Stimulated activated CD8-positive, alpha-beta memory T cell treated with anti-CD3 and anti-CD28 coated beads, Interleukin-15, amount 100 ng/mL, for 4 hours (primary cell): ENCODE data around the gene HDAC4.

Experiments
- DNase-seq, 2 donors: peaks; one replicate each; pipeline ENCODE4 v3.0.0-alpha.2; 2020; ENCODE audit warnings: low read depth in 2 of 2

HDAC4 gene

DNA sequence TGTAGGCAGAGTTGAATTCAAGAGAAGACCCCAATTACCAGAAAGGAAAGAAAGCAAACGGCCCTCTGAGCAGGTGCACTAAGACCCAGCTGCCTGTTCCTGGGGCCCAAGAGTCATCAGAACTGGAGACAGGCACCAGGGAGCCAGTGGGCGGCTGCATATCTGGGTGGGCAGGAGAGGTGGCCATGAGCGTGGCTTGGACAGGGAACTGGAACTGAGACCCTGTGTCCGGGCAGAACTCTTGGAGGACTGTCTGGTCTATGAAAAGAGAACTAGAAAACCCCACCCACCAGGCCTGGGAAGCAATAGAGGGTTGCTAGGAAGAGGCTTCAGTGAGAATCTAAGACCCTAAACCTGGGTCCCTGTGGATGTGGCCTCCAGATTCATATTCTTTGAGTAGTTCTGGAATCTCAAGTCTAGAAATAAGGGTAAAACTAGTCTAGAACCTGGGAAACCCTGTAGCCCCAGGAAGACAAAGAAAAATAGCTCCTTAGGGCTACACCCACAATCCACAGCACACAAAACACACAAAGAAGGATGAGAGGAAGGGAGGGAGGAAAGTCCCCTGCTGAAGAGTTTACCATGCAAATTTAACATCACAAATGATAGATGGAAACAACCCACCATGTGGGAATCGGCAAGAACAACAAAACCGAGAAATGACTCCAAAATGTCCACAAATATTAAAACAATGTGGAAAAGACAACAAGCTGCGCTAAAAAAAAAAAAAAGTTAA is 147.0 kb downstream of the HDAC4 start:
- DNase-seq: no peak

DNA sequence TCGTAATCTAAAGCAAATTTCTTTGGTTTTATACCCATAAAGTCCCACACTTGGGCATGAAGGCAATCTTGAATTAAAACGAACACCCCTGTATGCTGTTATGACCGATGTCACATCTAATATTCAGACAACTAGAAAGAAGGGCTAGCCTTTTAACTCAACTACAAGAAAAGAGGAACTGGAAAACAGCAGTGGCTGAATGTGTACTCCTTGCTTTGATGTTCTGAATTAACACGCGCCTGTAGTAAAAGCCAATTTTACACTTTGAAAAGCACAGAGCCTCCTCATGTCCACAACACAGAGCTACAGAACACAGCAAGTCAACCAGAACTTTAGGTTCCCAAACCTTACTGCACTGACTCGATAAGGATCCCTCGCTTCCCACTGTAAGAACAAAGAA is 147.6 kb downstream of the HDAC4 start:
- no peak for DNase-seq

DNA sequence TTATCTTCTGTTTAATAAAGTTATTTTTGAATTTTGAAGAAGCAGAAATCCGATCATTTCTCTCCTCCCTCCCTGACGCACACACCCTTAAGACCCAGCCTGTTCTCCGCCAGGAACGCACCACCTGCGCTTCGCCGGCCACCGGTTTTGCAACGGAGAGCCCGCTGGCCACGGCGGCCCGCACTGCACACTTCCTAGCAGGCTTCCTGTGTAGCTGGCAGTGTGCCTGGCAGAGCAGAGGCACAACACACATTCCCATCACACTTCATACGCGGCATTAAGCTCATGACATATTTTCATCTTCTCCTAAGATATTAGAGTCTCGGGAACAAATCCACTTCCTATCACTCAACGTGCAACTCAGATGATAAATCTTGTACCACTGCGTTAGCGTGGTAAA is 148.0 kb downstream of the HDAC4 start:
- DNase-seq: no peak

DNA sequence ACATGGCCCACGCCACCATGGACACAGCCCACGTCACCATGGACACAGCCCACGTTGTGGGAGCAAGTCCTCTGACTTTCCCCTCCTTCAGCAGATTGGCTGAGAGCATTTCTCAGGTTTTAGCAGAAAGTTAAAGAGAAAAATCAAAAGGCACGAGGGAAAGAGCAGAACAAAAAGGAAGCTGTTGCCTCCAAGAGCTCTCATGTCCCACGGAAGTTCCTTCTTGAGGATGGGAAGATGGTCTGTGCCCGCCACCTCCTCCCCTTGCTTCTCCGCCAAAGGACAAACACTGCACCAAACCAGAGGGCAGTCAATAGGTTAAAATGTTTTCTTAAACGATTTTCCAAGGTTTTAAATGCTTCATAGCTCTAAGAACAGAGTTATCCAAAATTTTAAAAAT is 148.4 kb downstream of the HDAC4 start:
- no peak for DNase-seq

DNA sequence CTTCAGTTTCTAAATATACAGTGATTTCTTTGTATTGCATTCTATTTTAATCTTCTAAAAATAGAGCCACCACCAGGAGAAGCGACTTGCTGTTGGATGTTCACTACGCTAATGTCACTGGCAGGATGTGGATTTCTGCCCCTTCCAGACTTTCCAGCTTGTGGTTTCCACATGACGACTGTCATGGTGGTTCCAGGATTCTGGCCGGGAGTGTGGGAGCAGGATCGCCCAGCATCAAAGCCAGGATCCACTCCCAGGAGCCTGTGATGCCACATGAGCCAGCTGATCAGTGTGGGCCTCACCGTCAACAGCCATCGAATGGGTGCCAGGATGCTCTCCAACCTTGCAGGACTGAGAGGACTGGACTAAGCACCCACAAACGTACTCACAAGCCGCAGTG is 148.8 kb downstream of the HDAC4 start:
- DNase-seq: no peak

DNA sequence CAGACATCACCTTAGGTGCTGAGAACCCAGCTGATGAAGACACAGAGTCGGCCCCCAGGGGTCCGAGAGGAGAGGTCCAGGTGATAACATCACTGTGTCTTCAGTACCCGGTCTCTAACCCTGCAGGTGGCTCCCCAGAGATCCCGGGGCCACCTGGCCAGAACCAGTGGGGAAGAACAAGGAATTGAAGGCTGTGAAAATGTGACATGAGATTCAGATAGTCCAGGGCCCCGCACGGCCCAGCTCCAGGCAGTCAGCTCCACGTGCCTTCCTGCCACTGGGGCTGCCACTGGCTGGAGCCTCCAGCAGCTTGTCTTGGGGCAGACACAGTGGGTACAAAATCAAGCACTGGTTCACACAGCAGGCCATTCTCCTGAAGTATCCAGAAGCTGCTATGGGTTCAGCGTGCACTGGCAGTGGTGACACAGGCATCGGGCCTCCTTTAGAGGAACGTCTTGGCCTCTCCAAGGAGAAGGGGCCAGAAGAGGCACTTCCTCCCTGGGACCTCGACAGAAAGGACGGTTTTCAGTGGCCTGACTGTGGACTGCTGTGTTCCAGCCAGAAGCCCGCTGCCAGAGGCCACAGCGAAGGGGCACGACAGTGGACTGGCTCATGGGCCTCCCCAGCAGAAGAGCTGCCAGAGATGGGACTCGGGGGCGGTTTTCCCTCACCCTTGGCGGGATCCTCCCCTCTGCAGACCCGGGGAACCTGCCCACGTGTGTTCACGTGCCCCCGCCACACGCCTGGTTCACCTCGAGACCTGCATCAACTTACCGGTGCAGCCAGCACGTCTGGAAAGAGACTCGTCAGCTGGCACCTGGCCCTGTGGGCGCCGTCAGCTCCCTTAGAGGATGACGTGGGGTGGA is 150.4 kb downstream of the HDAC4 start:
- DNase-seq: no peak

DNA sequence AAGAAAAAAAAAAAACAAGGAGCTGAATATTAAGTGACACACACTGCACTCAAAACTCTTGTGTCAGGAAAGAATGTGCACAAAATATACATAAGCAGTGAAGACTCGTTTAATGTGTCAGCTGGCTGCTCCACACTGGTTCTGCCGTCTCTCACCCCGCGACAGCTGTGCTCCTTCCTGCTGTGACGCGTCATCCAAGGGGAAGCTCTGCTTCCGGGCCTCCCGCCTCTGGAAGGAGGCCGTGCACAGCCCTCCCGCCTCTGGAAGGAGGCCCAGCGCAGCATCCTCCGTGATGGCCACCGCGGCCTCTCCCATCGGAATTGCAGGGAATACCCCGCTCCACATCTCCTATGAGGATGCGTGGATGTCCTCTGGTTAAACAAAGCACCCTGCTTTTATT is 151.0 kb downstream of the HDAC4 start:
- no peak for DNase-seq

DNA sequence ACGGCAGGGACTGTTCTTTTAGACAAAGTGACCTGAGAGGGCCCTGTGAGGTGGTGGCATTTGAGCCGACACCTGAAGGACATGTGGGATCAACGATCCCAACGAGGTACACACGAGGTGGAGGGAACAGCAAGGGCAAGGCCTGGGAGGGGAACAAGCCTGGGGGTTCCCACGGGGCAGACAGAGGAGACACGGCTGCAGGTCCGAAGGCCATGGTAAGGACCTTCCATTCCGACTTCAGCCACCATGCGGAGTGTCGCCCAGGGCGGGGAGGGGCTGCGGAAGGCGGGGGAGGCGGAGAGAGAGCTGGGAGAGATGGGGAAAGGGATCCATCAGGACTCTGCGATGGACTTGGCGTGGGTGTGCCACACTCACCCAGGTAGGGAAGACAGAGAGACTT is 151.8 kb downstream of the HDAC4 start:
- DNase-seq: no peak

DNA sequence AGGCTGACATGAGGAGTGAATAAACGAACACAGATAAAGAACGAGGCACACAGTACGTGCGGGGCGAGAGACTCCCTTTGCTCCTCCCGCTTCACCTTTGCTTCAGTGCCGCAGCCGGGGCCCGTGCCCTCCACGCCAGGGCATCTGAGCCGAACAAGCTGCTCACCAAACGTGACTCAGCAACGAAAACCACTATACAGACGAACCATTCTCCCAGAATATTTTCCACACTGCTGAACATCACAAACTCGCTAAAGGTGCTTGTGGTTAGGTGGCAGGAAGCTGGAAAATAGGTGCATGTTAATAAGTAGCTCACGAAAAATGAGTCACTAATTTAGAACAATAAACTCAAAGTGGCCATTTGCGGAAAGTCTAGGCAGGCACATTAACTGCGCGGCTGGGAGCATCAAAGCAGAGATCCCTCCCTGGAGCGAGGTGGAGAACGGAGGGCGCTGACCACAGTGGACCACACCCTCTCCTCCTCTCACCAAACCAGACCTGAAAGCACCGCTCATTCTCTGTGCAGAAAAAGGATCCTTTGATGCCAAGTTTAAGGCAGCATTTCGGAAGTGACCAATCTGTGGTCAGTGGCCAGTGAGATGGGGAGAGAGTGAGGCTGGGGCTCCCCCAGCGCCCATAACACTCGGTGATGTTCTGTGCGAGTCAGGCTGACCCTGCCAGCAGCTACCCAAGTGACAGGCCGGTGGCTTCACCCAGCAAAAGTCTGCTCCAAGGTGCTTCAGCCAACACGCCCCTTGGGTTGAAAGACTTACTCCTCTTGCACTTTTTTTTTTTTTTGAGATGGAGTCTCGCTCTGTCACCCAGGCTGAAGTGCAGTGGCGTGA is 153.2 kb downstream of the HDAC4 start:
- DNase-seq: no peak

DNA sequence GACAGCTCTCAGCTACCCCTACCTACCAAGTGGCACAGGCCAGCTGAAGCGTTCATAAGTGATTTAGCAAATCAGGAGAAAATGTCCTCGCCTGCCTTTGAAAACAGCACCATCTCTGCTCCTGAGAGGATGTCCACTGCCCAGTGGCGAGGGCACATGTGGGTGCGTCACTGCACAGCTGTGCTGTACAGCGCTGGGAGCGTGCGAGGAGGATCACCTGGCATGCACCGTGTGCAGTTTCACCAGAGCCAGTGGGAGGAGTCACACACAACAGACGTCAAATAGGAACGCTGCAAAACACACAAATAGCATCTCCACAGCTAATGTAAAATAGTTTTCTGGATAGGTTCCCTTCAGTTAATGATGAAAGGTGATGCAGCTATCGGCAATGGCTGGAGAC is 154.1 kb downstream of the HDAC4 start:
- no peak for DNase-seq

DNA sequence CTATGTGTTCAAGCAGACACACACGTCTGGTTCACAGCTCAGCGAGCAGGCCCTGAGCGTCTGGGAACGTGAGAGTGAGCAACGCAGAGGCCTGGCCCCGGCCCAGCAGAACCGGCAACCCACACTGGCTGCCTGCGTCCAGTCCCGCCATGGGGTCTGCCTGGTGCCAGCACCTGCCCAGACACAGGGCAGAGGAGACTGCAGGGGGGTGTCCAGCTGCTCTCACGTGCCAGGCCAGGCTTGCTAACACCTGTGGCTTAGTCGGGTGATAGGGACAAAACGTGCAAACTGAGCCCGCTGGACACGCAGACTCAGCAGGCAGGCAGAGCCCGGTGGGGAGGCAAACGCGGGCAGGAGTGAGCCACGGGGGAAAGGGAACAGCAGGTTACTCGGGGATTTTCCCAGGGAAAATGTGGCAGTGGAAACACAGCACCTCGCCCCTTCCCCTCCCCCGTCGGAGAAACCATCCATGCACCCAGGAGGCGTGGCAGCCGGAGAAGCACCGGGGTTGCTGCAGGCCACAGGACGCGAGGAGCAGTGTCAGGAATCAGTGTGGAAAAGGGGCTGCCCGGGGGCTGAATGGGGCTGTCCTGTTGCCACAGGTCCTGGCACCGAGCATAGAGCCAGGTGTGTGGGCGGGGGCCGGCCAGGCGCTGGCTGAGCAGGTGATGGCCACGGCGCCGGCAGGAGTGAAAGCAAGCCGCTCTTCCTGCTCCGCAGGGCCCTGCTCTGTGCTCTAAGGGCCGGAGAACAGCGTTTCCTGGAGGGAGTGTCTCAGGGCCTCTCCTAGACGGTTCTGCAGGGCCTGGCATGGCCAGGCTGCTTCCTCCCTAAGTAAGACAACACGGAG is 154.7 kb downstream of the HDAC4 start:
- no peak for DNase-seq

DNA sequence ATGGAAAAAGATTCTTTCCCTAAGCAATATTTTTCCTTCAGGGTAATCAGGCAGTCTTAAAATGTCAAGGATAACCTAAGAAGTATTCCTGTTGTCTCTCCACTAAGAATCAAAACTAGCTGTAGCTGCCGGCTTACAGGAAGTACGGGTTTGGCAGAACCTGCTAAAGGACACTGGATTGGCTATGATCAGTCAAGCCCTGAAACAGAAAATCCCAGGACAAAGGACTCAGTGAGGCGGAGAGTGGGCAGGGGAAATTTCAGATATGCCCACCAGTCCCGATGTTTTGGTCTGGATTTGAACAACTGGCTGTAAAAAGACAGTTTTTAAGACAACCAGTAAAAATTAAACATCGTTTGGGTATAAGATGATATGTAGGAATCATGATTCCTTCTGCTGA is 155.7 kb downstream of the HDAC4 start:
- DNase-seq: no peak

DNA sequence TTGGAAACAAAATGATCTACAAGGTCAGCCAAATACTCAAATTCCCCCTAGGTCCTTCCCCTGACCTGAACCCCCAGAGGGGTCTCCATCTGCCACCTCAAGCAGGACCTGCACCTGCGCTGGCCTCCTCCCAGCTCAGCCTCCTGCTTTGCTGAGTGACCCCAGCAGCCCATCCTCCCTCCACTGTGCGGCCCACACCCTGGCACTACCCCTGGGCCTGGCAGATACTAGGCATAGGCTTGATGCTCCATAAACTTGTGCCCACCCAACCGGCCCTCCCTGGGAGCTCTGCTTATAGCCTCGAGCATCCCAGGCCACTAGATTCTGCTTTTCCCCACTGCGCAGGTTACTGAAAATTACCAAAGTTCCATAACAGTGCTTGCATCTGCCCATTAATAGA is 156.2 kb downstream of the HDAC4 start:
- no peak for DNase-seq

DNA sequence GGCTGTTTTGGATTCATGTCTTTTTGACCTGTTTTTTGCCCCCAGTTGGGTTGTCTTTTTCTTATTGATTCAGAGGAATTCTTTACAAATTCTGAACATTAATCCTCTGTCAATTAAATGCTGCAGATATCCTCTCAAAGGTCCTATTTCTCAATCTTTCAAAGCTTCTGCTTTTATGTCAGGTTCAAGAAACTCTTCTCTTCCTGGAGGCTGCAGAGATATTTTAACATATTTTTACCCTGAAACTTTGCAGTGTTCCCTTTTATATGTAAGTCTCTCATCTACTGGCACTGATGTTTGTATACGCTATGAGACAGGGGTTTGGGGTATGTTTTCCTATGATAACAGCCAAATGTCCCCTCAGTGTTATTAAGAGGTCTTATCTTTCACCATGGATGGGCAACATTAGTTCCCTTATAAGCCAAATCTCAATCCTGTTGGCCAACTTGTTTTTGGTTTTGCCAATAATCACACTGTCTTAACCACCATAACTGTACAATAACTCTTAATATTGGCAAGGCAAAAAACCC is 159.3 kb downstream of the HDAC4 start:
- no peak for DNase-seq

DNA sequence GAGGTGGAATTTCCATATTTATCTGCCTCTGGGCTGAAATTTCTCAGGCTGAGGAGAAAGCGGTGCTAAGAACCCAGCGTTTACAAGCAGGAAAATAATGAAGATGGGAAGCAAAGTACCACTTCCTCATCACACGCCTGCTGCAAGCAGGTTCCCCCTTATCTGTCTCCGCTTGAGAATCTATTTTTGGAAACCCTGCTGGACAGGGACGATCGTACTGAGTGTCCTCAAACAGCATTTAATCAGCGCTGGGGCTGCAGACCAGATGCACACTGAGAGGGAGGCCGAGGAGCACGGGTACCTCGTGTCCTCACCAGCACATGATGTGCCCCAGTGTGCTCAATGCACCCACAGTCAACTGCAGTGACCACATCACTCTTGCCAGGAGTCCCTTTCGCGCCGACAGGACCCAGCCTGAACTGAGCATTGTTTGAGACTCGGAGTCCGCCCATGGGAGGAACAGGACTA is 160.4 kb downstream of the HDAC4 start:
- no peak for DNase-seq

DNA sequence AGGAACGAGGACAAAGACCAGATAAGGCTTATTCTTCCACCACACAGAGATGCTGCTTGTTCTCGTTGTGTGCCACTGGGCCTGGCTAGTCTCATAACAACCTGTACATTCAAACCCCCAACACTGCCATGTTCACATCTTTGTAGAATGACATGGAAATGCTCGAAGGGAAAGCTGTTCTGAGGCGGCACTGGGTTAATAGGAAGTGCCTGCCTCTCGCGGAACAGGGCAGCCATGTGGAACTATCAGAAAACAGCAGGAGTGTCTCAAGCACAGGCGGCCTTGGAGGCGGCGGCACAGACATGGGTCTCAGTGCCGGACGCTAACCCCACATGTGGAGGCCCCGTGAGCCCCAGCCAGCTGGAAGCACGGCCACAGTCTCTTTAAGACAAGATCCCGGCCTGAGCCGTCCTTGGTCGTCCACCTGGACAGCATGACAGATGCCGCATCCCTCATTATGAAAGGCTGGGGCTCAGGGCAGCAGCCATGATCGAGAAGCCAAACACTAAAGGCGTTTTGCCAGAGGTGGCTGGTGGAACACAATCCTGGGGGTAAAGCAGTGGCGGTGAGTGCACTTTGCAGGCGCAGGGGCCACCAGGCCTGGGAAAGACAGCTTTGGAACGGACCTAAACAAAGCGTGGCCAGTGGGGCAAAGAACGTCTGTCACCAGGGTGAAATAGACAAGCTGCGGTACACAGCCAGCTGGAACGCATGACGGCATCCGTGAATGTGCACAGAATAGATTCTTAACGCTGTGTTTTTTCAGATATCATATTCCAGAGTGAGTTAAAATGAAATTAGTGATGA is 161.0 kb downstream of the HDAC4 start:
- DNase-seq: no peak

DNA sequence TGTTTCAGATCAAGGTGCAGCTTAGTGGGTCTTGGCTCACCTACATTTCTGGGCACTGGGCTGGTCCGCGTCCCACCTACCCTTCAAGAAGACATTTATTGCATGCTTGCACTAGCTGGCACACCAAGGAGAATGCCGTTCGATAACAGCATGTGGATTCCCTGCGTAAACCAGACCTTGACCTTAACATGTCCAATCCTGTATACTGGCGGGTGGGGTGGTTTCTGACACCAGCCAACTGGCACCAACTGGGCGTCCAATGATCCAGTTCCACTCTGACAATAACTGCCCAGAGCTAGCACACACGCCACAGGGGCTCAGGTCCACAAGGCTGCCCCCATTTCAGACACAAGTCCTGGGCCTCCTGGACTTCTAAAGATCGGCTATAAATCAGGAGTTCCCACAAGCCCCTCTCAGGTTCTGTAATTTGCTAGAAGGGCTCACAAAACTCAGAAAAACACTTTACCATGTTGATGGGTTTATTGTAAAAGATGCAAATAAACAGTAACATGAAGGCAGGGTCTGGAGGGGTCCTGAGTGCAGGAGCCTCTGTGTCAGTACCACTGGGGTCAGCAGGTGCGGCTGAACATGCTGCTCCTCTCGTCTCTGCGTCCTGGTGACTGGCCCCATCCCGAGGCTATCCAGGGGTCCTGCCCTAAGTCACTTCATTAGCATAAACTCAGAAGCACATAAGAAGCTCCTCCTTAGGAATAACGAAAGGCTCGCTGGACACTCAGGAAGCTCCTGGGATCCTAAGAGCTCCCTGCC is 161.8 kb downstream of the HDAC4 start:
- no peak for DNase-seq

DNA sequence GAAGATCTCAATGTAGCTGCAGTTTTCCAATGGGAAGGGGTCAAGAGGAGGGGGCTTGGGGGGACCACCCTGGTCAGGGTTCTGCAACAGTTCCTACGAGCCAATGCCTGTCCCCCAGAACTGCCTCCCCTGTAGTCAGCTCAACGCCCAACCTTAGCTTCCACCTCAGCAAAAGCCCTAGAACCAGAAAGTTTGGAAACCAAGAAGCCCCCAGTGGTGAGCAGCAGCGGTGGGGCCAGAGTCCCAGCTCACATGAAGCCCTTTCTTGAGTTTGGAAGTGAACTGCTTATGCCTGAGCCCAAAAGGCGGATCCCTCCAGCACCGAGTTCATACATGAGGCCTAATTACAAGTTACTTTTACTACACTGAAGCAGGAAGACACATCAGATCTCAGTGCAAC is 162.4 kb downstream of the HDAC4 start:
- no peak for DNase-seq

DNA sequence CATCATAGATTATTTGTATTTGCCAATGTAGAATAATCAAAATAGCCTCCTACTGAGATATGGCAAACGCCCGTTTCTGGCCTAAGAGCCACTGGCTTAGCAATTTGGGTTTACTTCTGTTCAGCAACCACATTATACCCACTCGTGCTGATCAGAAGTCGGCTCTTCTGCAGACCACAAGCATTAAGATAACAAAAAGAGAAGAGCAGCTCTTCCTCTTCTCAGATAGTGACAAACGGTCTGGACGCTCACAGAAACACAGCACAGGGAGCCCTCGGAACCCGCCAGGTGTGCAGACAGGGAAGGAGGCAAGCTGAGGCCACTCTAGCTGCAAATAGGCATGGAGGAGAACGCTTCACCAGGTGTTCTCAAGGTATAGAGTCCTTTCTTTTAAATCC is 164.0 kb downstream of the HDAC4 start:
- no peak for DNase-seq
